Erythroblast (primary cell): Measurements from ENCODE around the gene CDYL2.

ENCODE experiments used
- GATA1 ChIP-seq: IDR thresholded peaks from 2 replicates; pipeline ENCODE4 v1.6.1; 2011; ENCODE audit warnings: low read depth, mild to moderate bottlenecking, control low read depth, low read length, moderate library complexity
- POLR2A ChIP-seq: IDR thresholded peaks from 2 replicates; pipeline ENCODE4 v1.6.1; 2011; ENCODE audit warnings: mild to moderate bottlenecking, low read length

DNA sequence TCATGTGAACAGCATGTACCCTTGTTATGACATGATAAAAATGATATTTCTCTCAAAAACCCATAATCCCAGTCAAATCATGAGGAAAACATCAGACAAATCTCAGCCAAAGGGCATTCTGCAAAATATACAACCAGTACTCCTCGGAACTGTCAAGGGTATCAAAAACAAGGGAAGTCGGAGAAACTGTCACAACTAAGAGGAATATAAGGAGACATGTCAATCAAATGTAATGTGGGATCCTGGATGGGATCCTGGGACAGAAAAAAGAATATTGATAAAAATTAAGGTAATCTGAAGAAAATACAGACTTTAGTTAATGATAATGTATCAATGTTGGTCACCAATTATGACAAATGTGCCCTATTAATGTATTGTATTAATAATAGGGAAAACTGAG is 15.6 kb upstream of the CDYL2 start:
- TF ChIP-seq POLR2A (no peak), GATA1 (no peak)
